SK-N-SH treated with all-trans-retinoic acid at 6 μM for 48 hours (cell line): Measurements from ENCODE around the gene ZNF674.
"Not testable (repeated sequence)": the region's sequence is repeated elsewhere in the genome, so short reads cannot be mapped to it uniquely, and the experiment has no call there.

Source experiments
- ATAC-seq: fragments of 200-7000 bp; cut with Tn5 transposase; 3 replicates; pipeline ENCODE4 v1.9.1; 2020; ENCODE audit warnings: mild to moderate bottlenecking, moderate library complexity
- BACH2 ChIP-seq: fragments of 250-450 bp; sonication (Bioruptor Pico); IDR thresholded peaks from 2 replicates; pipeline ENCODE4 v1.9.0; 2021; ENCODE audit warnings: mild to moderate bottlenecking, borderline replicate concordance
- CREB5 ChIP-seq: fragments of 250-450 bp; sonication (Bioruptor Pico); IDR thresholded peaks from 2 replicates; pipeline ENCODE4 v1.5.1; 2020; ENCODE audit warnings: low read depth, mild to moderate bottlenecking, moderate library complexity
- CSDC2 ChIP-seq: fragments of 250-450 bp; sonication (Bioruptor Pico); IDR thresholded peaks from 2 replicates; pipeline ENCODE4 v1.5.0; 2020; ENCODE audit warnings: mild to moderate bottlenecking, moderate library complexity
- CSRNP3 ChIP-seq: fragments of 250-450 bp; sonication (Bioruptor Pico); IDR thresholded peaks from 2 replicates; pipeline ENCODE4 v1.5.1; 2021; ENCODE audit warnings: mild to moderate bottlenecking, moderate library complexity
- GLIS3 ChIP-seq: fragments of 250-450 bp; sonication (Bioruptor Pico); IDR thresholded peaks from 2 replicates; pipeline ENCODE4 v1.5.0; 2020; ENCODE audit warnings: mild to moderate bottlenecking, moderate library complexity
- PATZ1 ChIP-seq: fragments of 250-450 bp; sonication (Bioruptor Pico); IDR thresholded peaks from 2 replicates; pipeline ENCODE4 v1.8.0; 2020; ENCODE audit warnings: mild to moderate bottlenecking, moderate library complexity, borderline replicate concordance
- POU6F1 ChIP-seq: fragments of 250-450 bp; sonication (Bioruptor Pico); IDR thresholded peaks from 2 replicates; pipeline ENCODE4 v1.8.0; 2021; ENCODE audit warnings: low read depth, mild to moderate bottlenecking, moderate library complexity, borderline replicate concordance
- RARB ChIP-seq: fragments of 250-450 bp; sonication (Bioruptor Pico); IDR thresholded peaks from 2 replicates; pipeline ENCODE4 v1.8.0; 2021; ENCODE audit warnings: mild to moderate bottlenecking, moderate library complexity
- SNAI2 ChIP-seq: fragments of 250-450 bp; sonication (Bioruptor Pico); IDR thresholded peaks from 2 replicates; pipeline ENCODE4 v1.5.0; 2020; ENCODE audit warnings: mild to moderate bottlenecking, moderate library complexity
- TCF4 ChIP-seq: fragments of 250-450 bp; sonication (Bioruptor Pico); IDR thresholded peaks from 2 replicates; pipeline ENCODE4 v1.8.0; 2021; ENCODE audit warnings: mild to moderate bottlenecking, moderate library complexity, borderline replicate concordance
- TOX ChIP-seq: fragments of 250-450 bp; sonication (Bioruptor Pico); IDR thresholded peaks from 2 replicates; pipeline ENCODE4 v1.8.0; 2021; ENCODE audit warnings: mild to moderate bottlenecking, moderate library complexity, borderline replicate concordance
- TSHZ2 ChIP-seq: fragments of 250-450 bp; sonication (Bioruptor Pico); IDR thresholded peaks from 2 replicates; pipeline ENCODE4 v1.5.0; 2020; ENCODE audit warnings: mild to moderate bottlenecking, moderate library complexity
- ZC3H10 ChIP-seq: fragments of 250-450 bp; sonication (Bioruptor Pico); IDR thresholded peaks from 2 replicates; pipeline ENCODE4 v1.5.1; 2021; ENCODE audit warnings: mild to moderate bottlenecking, moderate library complexity
- ZFP3 ChIP-seq: fragments of 250-450 bp; sonication (Bioruptor Pico); IDR thresholded peaks from 2 replicates; pipeline ENCODE4 v1.5.0; 2020; ENCODE audit warnings: mild to moderate bottlenecking, moderate library complexity
- ZFP30 ChIP-seq: fragments of 450-650 bp; formaldehyde crosslinking; IDR thresholded peaks from 2 replicates; pipeline ENCODE4 v1.5.0; 2022; ENCODE audit warnings: mild to moderate bottlenecking, moderate library complexity
- ZNF565 ChIP-seq: fragments of 450-650 bp; formaldehyde crosslinking; conservative IDR thresholded peaks from 2 replicates; pipeline ENCODE4 v1.5.0; 2020; ENCODE audit warnings: low read depth, mild to moderate bottlenecking, moderate library complexity
- ZNF70 ChIP-seq: fragments of 450-650 bp; formaldehyde crosslinking; IDR thresholded peaks from 2 replicates; pipeline ENCODE4 v1.5.0; 2020; ENCODE audit warnings: mild to moderate bottlenecking, moderate library complexity
- ZNF8 ChIP-seq: fragments of 450-650 bp; formaldehyde crosslinking; IDR thresholded peaks from 2 replicates; pipeline ENCODE4 v1.5.0; 2020; ENCODE audit warnings: mild to moderate bottlenecking, moderate library complexity

The ZNF674 gene

GRCh38 chrX:46531442-46531841, 13.8 kb downstream of the ZNF674 start:
- no peak for ATAC-seq
- no peak for TF ChIP-seq ZNF70 (CRISPR knock-in tag)
- TF ChIP-seq ZC3H10 (CRISPR knock-in tag) = no peak
- no peak for TF ChIP-seq TOX
- TF ChIP-seq ZFP30 = no peak
- TF ChIP-seq ZFP3 (CRISPR knock-in tag) = no peak
- no peak for TF ChIP-seq TSHZ2 (CRISPR knock-in tag)
- no peak for TF ChIP-seq ZNF565 (CRISPR knock-in tag)
- TF ChIP-seq TCF4 (CRISPR knock-in tag) = no peak
- no peak for TF ChIP-seq GLIS3 (CRISPR knock-in tag)
- TF ChIP-seq CSRNP3 (CRISPR knock-in tag) = no peak
- no peak for TF ChIP-seq BACH2 (CRISPR knock-in tag)
- no peak for TF ChIP-seq SNAI2 (CRISPR knock-in tag)

GRCh38 chrX:46530404-46530908, 14.8 kb downstream of the ZNF674 start:
- ATAC-seq = not testable (repeated sequence)

GRCh38 chrX:46529740-46530403, 15.3 kb downstream of the ZNF674 start:
- not testable (repeated sequence) for ATAC-seq

GRCh38 chrX:46528640-46529039, 16.6 kb downstream of the ZNF674 start:
- not testable (repeated sequence) for ATAC-seq

GRCh38 chrX:46506076-46506475, 39.1 kb downstream of the ZNF674 start:
- TF ChIP-seq GLIS3 (CRISPR knock-in tag) (no peak), ZFP3 (CRISPR knock-in tag) (no peak), TSHZ2 (CRISPR knock-in tag) (no peak), ZNF565 (CRISPR knock-in tag) (no peak), TOX (no peak), RARB (CRISPR knock-in tag) (no peak), POU6F1 (CRISPR knock-in tag) (no peak), CSDC2 (CRISPR knock-in tag) (no peak), ZNF70 (CRISPR knock-in tag) (no peak)
- ATAC-seq = no peak

GRCh38 chrX:46502848-46503247, 42.4 kb downstream of the ZNF674 start:
- no peak for ATAC-seq
- TF ChIP-seq BACH2 (CRISPR knock-in tag) (no peak), PATZ1 (CRISPR knock-in tag) (no peak), ZNF8 (CRISPR knock-in tag) (no peak), CREB5 (CRISPR knock-in tag) (no peak), POU6F1 (CRISPR knock-in tag) (no peak)
